ENCODE data around the gene SH3BGRL.

- TF ChIP-seq CTCF (conservative IDR thresholded peaks at IDR 0.05 in 1 of 2, IDR thresholded peaks at IDR 0.05 in 1 of 2; ENCODE audit: low read depth in 1 of 2, low read length in 2 of 2) (no peak), EZH2 (IDR thresholded peaks at IDR 0.05; ENCODE audit: low read length, missing control alignments) (no peak)
These were observed 1.0 kb downstream of the SH3BGRL start for GRCh38 chrX:81202943-81203342.

All from fibroblast of lung (primary cell).